Measurements from ENCODE around the gene RIN1. TPM values are rescaled to one million over a fixed set of nuclear protein-coding genes. Genes with fewer than 3 reads are reported as not detected.

The RIN1 gene
- total and polyA plus RNA-seq, 2 of the 13 experiments (the other 11 are each of a cell fraction or from before 2014, with no cell fraction given), result 2.4 to 4.1 TPM

DNA sequence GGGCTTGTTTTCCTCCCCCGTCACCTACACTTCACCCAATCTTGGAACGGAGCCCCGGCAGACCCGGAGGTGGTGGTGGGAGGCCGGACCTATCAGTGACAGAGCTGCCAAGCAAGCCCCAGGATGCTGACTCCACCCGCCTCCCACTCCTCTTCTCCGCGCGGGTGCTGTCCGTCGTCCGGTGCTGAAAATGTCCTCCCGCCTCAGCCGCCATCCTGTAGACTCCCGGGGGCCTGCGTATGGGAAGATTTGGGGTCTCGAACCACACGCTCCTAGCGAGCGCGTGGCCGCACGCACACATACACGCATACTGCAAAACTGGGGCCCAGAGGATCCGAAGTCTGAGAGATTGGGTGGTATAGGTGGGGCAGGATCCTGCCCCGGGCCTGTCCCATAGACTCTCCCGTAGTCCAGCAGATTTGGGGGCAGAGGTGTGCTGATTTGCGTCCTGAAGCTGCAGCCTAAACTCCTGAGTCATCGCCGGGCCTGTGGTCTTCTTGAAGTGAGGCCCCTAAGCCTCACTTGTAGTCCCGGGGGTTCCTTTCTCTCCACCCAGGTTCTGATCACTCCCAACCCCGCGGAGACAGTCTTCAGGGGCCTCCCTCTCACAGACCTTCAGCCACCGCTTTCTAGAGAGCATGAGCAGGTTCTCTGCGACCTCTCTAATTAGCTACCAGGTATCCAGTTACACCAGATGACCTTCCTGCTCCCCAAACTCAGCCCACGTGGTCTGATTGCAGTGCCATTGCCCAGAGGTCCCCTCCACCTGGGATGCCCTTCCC, 46.5 kb downstream of the RIN1 start (continued):
- TF ChIP-seq HDAC6 (IDR thresholded peaks at IDR 0.05; ENCODE audit: low read depth, low read length) (no peak), ZNF136 (CRISPR knock-in tag; IDR thresholded peaks at IDR 0.05; ENCODE audit: low read depth) (no peak), HNF4A (CRISPR knock-in tag; IDR thresholded peaks at IDR 0.05) (no peak), HOXA7 (CRISPR knock-in tag; IDR thresholded peaks at IDR 0.05) (no peak), HIC2 (CRISPR knock-in tag; IDR thresholded peaks at IDR 0.05; ENCODE audit: low read depth) (no peak), TMF1 (CRISPR knock-in tag; IDR thresholded peaks at IDR 0.05; ENCODE audit: low read depth) (peak; percentile 84; the same call in 1 of the 2 replicates), TAF15 (IDR thresholded peaks at IDR 0.05; ENCODE audit: low read depth, low read length, poor library complexity, severe bottlenecking) (no peak), KDM1A (CRISPR knock-in tag; IDR thresholded peaks at IDR 0.05) (no peak), ZNF737 (CRISPR knock-in tag; IDR thresholded peaks at IDR 0.05; ENCODE audit: borderline replicate concordance) (0 out of 2 replicates have a peak, but pooled peaks have one; percentile 57), SMAD9 (CRISPR knock-in tag; IDR thresholded peaks at IDR 0.05) (no peak; the same call in 1 of the 2 replicates), TOE1 (CRISPR knock-in tag; IDR thresholded peaks at IDR 0.05) (no peak), ZNF460 (CRISPR knock-in tag; IDR thresholded peaks at IDR 0.05; ENCODE audit: borderline replicate concordance) (no peak), DNMT1 (CRISPR knock-in tag; IDR thresholded peaks at IDR 0.05) (no peak), KDM4B (CRISPR knock-in tag; IDR thresholded peaks at IDR 0.05) (peak; percentile 49; the same call in 1 of the 2 replicates), RARA (CRISPR knock-in tag; IDR thresholded peaks at IDR 0.05) (peak; percentile 69), AHR (CRISPR knock-in tag; IDR thresholded peaks at IDR 0.05) (peak; percentile 59; the same call in 1 of the 2 replicates), HNRNPH1 (optimal IDR thresholded peaks at IDR 0.05; ENCODE audit: low read depth, low read length) (no peak), MED13 (CRISPR knock-in tag; IDR thresholded peaks at IDR 0.05) (peak; percentile 70; the same call in 1 of the 2 replicates), THRA (CRISPR knock-in tag; IDR thresholded peaks at IDR 0.05; ENCODE audit: borderline replicate concordance) (no peak; the same call in 1 of the 2 replicates), HOXD1 (CRISPR knock-in tag; IDR thresholded peaks at IDR 0.05) (no peak), GZF1 (CRISPR knock-in tag; IDR thresholded peaks at IDR 0.05) (peak; percentile 77; the same call in 1 of the 2 replicates), POLR2AphosphoS5 (IDR thresholded peaks at IDR 0.05; ENCODE audit: low read depth, low read length) (no peak), POLR2A (IDR thresholded peaks at IDR 0.05; ENCODE audit: insufficient read depth in 1 of 2, low read depth in 2 of 2, low read length in 2 of 2) (no peak)

Data from HepG2 (cell line).